ENCODE results near the gene CLASRP. TPM values are rescaled to one million over a fixed set of nuclear protein-coding genes. Genes with fewer than 3 reads are reported as not detected.
A peak's percentile ranks its signal among the peaks of the same experiment; 100 is the strongest.
"Not testable (repeated sequence)": the region's sequence is repeated elsewhere in the genome, so short reads cannot be mapped to it uniquely, and the experiment has no call there.

CLASRP gene, protein sequence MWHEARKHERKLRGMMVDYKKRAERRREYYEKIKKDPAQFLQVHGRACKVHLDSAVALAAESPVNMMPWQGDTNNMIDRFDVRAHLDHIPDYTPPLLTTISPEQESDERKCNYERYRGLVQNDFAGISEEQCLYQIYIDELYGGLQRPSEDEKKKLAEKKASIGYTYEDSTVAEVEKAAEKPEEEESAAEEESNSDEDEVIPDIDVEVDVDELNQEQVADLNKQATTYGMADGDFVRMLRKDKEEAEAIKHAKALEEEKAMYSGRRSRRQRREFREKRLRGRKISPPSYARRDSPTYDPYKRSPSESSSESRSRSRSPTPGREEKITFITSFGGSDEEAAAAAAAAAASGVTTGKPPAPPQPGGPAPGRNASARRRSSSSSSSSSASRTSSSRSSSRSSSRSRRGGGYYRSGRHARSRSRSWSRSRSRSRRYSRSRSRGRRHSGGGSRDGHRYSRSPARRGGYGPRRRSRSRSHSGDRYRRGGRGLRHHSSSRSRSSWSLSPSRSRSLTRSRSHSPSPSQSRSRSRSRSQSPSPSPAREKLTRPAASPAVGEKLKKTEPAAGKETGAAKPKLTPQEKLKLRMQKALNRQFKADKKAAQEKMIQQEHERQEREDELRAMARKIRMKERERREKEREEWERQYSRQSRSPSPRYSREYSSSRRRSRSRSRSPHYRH
- total RNA-seq (10 to 100 TPM; 34.3 to 36.7 (median 36.1) TPM), polyA plus RNA-seq (36.8 TPM)
- long read RNA-seq, donor 1, transcript CLASRP-202 (21 exons, 2,213 nt): major isoform, 5 of 23 reads
- long read RNA-seq, donor 1, partial matches to known transcripts: 7 of 23 reads
- long read RNA-seq, donor 1, other reads (novel, unspliced or antisense): 8 of 23 reads
- long read RNA-seq, donor 2, partial matches to known transcripts: 8 of 22 reads
- long read RNA-seq, donor 2, other reads (novel, unspliced or antisense): 10 of 22 reads
- long read RNA-seq, donor 3, transcript CLASRP-202 (21 exons, 2,213 nt): minor isoform, 5 of 45 reads
- long read RNA-seq, donor 3, transcript CLASRP-201 (21 exons, 2,234 nt): major isoform, 6 of 45 reads
- long read RNA-seq, donor 3, partial matches to known transcripts: 16 of 45 reads
- long read RNA-seq, donor 3, other reads (novel, unspliced or antisense): 17 of 45 reads
- long read RNA-seq, donor 4, partial matches to known transcripts: 4 of 15 reads
- long read RNA-seq, donor 4, other reads (novel, unspliced or antisense): 4 of 15 reads

DNA sequence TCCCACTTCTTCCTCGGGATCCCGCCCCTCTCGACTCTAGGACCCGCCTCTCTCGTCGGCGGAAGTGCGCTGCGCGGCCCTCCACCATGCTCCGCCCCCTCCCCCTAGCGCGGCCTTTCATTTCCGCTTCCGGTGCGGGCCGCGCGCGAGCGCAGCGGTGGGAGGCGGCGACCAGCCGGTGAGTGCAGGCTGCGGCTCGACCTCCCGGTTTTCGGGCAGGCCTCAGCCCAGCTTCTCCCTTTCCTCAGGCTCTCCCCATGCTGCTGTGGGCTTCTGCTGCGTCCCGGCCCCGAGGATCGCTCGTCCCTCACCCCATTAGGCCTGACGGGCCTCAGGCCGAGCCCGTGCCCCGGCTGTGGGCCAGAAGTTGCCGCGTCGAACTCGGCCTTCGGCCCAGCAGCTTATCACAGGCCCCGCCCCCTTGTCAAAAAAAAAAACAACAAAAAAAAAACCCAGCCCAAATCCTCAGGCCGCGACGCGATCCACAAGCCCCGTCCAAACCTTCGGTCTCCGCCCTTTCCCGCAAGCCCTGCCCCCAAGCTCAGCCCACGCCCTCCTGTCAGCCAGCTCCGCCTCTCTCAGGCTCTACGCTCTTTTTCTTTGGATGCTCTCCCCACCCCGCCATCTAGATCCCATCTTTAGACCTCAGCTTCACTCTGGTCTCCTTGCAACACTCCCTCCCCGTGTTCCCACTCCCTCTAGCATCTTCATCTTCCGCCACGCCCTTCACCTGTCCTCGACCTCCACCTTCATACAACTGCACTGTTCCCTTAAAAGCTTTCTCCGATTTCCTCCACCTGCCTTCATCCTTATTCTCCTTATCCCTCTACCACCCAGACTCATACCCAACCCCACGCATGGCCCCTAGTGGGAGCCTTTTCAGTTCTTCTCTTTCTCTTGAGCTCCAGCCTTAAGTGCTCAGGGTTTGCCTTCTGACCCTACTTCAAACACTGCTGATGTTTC lies at the start of gene CLASRP:
Gene CLASRP (plus strand): TSS at position 115 of the 963 bp plus-strand sequence. CDS start 1,168 bp downstream, outside the sequence.
- peak within 1 kb of the TSS; percentile 85 for H3K4me3 ChIP-seq (ENCODE audit: low read length)
- peak within 1 kb of the TSS; percentile 96 for H3K27ac ChIP-seq (ENCODE audit: low read length)
- peak; percentile 98 to 99 for ATAC-seq
- intact Hi-C loops (cut with DNase I): no loop called here
- WGBS: 3% methylated on average over 62 of the region's 62 CpGs
- no peaks in the 10 kb centered on the region for H3K9me3 ChIP-seq (ENCODE audit: control insufficient read depth, low read length)
- peak; percentile 93 to 97 (median 97) for DNase-seq
- no peaks in the 10 kb centered on the region for H3K27me3 ChIP-seq (ENCODE audit: control insufficient read depth, insufficient read depth)
- H3K4me1 ChIP-seq (ENCODE audit: control insufficient read depth, insufficient read depth, low read length): peaks cover 4% of the 10 kb centered on the region

DNA sequence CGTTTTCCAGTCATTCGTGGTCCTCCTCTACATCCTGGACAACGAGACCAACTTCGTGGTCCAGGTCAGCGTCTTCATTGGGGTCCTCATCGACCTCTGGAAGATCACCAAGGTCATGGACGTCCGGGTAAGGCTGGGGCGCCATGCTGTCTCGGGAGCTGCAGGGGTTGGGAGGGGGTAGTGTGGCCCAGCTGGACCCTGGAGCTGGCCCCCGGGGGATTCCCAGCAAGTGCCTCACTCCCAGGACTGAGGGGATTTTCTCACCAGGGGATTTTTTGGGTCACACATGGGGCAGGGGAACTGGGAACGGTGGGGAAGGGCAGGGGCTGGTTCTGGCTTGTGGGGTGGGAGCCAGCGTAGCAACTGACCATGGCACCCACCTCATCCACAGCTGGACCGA lies 48.4 kb upstream of the CLASRP start:
- no peaks in the 10 kb centered on the region for H3K9me3 ChIP-seq (ENCODE audit: control insufficient read depth, low read length)
- H3K27ac ChIP-seq (ENCODE audit: low read length): no peak overlapping the region
- intact Hi-C loops (cut with DNase I): no loop called here
- no peak overlapping the region for H3K4me3 ChIP-seq (ENCODE audit: low read length)
- no peaks in the 10 kb centered on the region for H3K27me3 ChIP-seq (ENCODE audit: control insufficient read depth, insufficient read depth)
- no peaks in the 10 kb centered on the region for H3K4me1 ChIP-seq (ENCODE audit: control insufficient read depth, insufficient read depth, low read length)
- WGBS: 90% methylated on average over 14 of the region's 14 CpGs
- DNase-seq (no peak), ATAC-seq (no peak)

GRCh38 chr19:44990966-44991365 lies 47.9 kb upstream of the CLASRP start:
- Histone ChIP-seq H3K27ac (ENCODE audit: low read length) (no peak overlapping the region), H3K9me3 (ENCODE audit: control insufficient read depth, low read length) (no peaks in the 10 kb centered on the region), H3K4me1 (ENCODE audit: control insufficient read depth, insufficient read depth, low read length) (no peaks in the 10 kb centered on the region), H3K4me3 (ENCODE audit: low read length) (no peak overlapping the region), H3K27me3 (ENCODE audit: control insufficient read depth, insufficient read depth) (no peaks in the 10 kb centered on the region)
- 93% methylated on average over 12 of the region's 12 CpGs for WGBS
- no peak for ATAC-seq
- intact Hi-C loops (cut with DNase I): no loop called here
- peak in 1 of 3 donors; percentile 46 for DNase-seq

DNA sequence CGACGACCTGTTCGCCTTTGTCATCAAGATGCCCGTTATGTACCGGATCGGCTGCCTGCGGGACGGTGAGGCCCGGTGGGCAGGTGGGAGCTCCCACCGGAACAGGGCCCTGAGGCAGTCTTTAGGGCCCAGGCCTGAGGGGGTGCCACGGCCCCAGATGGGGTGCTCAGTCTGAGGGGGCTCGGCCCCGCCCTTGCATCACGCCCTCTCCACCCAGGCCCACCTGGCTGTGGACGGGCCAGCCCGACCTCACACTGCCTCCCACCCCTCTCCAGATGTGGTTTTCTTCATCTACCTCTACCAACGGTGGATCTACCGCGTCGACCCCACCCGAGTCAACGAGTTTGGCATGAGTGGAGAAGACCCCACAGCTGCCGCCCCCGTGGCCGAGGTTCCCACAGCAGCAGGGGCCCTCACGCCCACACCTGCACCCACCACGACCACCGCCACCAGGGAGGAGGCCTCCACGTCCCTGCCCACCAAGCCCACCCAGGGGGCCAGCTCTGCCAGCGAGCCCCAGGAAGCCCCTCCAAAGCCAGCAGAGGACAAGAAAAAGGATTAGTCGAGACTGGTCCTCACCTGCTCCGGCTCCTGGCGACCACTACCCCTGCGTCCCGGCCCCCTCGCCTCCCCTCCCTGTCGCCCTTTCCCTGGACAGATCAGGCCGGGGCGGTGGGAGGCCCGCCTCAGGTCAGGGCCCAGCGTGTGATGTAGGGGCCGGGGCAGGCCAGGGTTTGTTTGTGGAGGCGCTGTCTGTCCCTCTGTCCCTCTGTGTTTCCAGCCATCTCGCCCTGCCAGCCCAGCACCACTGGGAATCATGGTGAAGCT lies 46.3 kb upstream of the CLASRP start:
- intact Hi-C loops (cut with DNase I): no loop called here
- no peaks in the 10 kb centered on the region for H3K27me3 ChIP-seq (ENCODE audit: control insufficient read depth, insufficient read depth)
- WGBS: 93% methylated on average over 44 of the region's 44 CpGs
- ATAC-seq (no peak), DNase-seq (no peak)
- no peaks in the 10 kb centered on the region for H3K4me1 ChIP-seq (ENCODE audit: control insufficient read depth, insufficient read depth, low read length)
- no peak overlapping the region for H3K27ac ChIP-seq (ENCODE audit: low read length)
- H3K4me3 ChIP-seq (ENCODE audit: low read length): no peak overlapping the region
- no peaks in the 10 kb centered on the region for H3K9me3 ChIP-seq (ENCODE audit: control insufficient read depth, low read length)

GRCh38 chr19:44993526-44993925 lies 45.3 kb upstream of the CLASRP start:
- 82% methylated on average over 6 of the region's 6 CpGs for WGBS
- no peaks in the 10 kb centered on the region for H3K9me3 ChIP-seq (ENCODE audit: control insufficient read depth, low read length)
- ATAC-seq: no peak
- intact Hi-C loops (cut with DNase I): no loop called here
- no peak overlapping the region for H3K4me3 ChIP-seq (ENCODE audit: low read length)
- H3K27ac ChIP-seq (ENCODE audit: low read length): no peak overlapping the region
- no peaks in the 10 kb centered on the region for H3K27me3 ChIP-seq (ENCODE audit: control insufficient read depth, insufficient read depth)
- H3K4me1 ChIP-seq (ENCODE audit: control insufficient read depth, insufficient read depth, low read length): no peaks in the 10 kb centered on the region
- DNase-seq: no peak

GRCh38 chr19:44993926-44994537 lies 44.8 kb upstream of the CLASRP start:
- Histone ChIP-seq H3K9me3 (ENCODE audit: control insufficient read depth, low read length) (no peaks in the 10 kb centered on the region), H3K27ac (ENCODE audit: low read length) (no peak overlapping the region), H3K4me1 (ENCODE audit: control insufficient read depth, insufficient read depth, low read length) (no peaks in the 10 kb centered on the region), H3K4me3 (ENCODE audit: low read length) (no peak overlapping the region), H3K27me3 (ENCODE audit: control insufficient read depth, insufficient read depth) (no peaks in the 10 kb centered on the region)
- ATAC-seq: no peak
- no peak for DNase-seq
- 88% methylated on average over 12 of the region's 12 CpGs for WGBS
- intact Hi-C loops (cut with DNase I): no loop called here

DNA sequence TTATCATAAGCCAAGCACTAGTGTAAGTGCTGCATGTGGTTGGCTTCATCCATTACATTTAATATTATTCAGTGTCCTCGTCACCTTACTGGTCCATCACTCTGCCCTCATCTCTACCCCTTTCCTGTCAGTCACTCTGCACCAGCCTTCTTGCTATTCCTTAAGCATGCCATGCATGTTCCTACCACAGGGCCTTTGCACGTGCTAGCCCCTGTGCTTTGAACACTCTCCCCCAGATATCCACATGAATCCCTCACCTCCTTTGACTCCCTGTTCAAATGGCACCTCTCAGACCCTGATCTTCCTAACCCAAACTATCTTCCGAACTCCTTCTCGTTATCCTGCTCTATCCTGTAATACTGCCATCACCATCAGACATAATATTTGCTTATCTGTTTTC lies 40.8 kb upstream of the CLASRP start:
- DNase-seq (no peak), ATAC-seq (no peak)
- 86% methylated on average over 4 of the region's 4 CpGs for WGBS
- Histone ChIP-seq H3K27ac (ENCODE audit: low read length) (no peak overlapping the region), H3K4me1 (ENCODE audit: control insufficient read depth, insufficient read depth, low read length) (no peaks in the 10 kb centered on the region), H3K4me3 (ENCODE audit: low read length) (no peak overlapping the region), H3K27me3 (ENCODE audit: control insufficient read depth, insufficient read depth) (no peaks in the 10 kb centered on the region), H3K9me3 (ENCODE audit: control insufficient read depth, low read length) (no peaks in the 10 kb centered on the region)
- intact Hi-C loops (cut with DNase I): no loop called here

DNA sequence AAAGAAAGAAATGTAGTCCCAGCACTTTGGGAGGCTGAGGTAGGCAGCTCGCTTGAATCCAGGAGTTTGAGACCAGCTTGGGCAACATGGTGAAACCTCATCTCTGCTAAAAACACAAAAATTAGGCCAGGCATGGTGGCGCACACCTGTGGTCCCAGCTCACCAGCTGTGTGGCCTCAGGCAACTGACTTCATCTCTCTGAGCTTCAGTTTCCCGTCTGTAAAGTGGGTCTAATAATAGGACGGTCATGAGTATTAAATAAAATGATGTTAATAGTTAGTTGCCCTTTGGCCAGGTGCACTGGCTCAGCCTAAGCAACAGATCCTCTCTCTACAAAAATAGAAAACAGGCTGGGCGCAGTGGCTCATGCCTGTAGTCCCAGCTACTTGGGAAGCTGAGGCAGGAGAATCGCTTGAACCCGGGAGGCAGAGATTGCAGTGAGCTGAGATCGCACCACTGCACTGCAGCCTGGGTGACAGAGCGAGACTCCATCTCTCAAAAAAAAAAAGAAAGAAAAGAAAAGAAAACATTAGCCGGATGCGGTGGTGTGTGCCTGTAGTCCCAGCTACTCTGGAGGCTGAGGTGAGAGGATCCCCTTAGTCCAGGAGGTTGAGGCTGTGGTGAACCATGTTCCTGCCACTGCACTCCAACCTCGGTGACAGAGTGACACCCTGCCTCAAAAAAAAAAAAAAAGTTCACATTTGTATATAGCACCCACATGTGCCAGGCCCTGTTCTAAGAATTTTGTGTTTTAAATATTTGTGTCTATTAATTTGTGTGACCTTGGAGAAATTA lies 39.5 kb upstream of the CLASRP start:
- H3K9me3 ChIP-seq (ENCODE audit: control insufficient read depth, low read length); DNase-seq; ATAC-seq; H3K27ac ChIP-seq (ENCODE audit: low read length); H3K4me3 ChIP-seq (ENCODE audit: low read length); H3K27me3 ChIP-seq (ENCODE audit: control insufficient read depth, insufficient read depth); intact Hi-C loops (cut with DNase I); H3K4me1 ChIP-seq (ENCODE audit: control insufficient read depth, insufficient read depth, low read length): not testable (repeated sequence)
- 76% methylated on average over 12 of the region's 12 CpGs for WGBS

- H3K4me1 ChIP-seq (ENCODE audit: control insufficient read depth, insufficient read depth, low read length); H3K9me3 ChIP-seq (ENCODE audit: control insufficient read depth, low read length); ATAC-seq; H3K27me3 ChIP-seq (ENCODE audit: control insufficient read depth, insufficient read depth); intact Hi-C loops (cut with DNase I): not testable (repeated sequence)
- 73% methylated on average over 19 of the region's 19 CpGs for WGBS
- Histone ChIP-seq H3K4me3 (ENCODE audit: low read length) (peak overlapping the region; percentile 18), H3K27ac (ENCODE audit: low read length) (peak overlapping the region; percentile 0)
- peak in 1 of 3 donors; percentile 54 for DNase-seq
Measured at GRCh38 chr19:45000665-45001064, 38.2 kb upstream of the CLASRP start.

All from right cardiac atrium (tissue), 5 donors.